22Rv1 (cell line): ENCODE results near the gene SNRPB.

Source experiments
- CTCF ChIP-seq: fragments of 450-650 bp; IDR thresholded peaks from 2 replicates; pipeline ENCODE4 v1.5.1; 2017; ENCODE audit warnings: mild to moderate bottlenecking
- ZFX ChIP-seq: fragments of 450-650 bp; IDR thresholded peaks from 2 replicates; pipeline ENCODE4 v1.6.1; 2017; ENCODE audit warnings: antibody characterized with exemption, borderline replicate concordance

GRCh38 chr20:2508631-2509467 lies 38.3 kb upstream of the SNRPB start, which contains the start of gene ZNF343:
- no peak; the same call in 1 of the 2 replicates for TF ChIP-seq CTCF
- no peak for TF ChIP-seq ZFX
